NOMO-1 (cell line): ENCODE data around the gene TFF1.
A peak's percentile ranks its signal among the peaks of the same experiment; 100 is the strongest.

Experiments used
- DNase-seq, 2 experiments: peaks; one replicate each; lab custom pipeline; 2025; ENCODE audit not compliant: unreplicated experiment in 2 of 2; lab: John Stamatoyannopoulos, UW

The TFF1 gene

DNA sequence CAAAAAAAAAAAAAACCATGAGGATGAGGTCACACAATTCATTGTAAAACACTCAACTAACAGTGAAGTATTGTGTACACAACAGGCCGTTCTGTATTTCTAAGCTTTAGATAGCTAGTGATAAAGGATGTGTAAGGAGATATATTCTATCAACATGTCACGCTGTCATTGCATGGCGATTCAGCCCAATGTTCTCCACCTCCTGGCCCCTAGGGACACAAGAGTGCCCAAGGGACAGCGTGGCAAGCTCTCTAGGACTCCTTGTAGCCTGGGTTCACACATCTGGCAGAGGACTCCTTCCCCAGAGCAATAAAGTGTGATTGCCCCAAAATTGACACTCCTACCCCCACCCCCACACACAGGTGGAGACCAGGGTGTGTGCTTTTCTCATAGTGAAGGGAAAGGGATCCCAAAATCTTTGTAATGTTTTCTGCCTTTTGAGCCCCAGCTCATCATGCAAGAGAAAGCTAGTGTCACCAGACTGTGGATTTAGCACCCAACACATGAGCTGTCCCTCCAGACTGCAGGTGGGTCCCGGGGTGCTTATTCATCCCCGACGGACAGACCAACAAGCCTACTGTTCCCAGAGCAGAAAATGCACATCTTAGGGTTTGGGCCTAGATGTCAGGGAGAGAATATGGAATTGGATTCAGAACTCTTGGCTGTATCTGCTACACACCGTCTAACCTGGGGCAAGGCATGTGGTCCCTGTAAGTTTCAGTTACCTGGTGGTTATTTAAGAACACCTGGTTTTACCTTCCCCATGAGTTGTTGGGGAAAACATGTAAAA, 18.0 kb upstream of the TFF1 start:
- no peak for DNase-seq

DNA sequence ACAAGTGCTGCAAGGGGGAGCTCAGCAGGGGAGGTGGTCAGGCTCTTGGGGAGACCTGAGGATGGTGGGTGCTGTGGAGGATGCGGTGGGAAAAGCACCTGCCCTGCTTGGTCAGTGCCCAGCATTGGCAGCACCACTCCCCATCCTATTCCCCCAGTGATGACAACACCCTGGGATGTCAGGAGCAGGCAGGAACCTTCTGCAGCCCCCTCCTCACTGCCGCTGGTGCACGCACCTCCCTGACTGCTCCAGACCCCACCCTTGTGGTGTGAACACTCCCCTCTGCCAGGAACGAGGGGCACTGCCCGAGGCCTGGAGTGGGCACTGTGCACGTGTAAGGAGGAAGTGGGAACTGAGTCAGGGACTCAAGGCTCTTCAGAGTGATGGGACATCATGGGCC, 17.0 kb upstream of the TFF1 start:
- no peak for DNase-seq

DNA sequence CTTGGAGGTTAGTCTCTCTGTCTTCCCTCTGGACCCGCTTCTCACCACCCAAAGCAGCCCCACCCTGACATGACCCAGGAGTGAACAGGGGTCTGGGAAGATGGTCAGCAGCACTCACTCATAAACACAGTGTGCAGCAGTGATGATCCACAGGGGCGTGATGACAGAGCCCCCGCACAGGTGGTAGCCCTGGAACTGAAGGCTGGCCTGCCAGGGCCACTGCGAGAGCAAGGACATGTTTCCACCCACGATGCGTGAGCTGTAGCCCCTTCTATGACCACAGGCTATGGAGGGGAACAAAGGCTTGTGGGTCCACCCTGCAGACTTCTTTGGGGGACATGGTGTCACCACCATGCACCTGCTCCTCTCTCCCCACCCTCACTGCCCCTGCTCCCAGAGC, 16.6 kb upstream of the TFF1 start:
- no peak for DNase-seq

DNA sequence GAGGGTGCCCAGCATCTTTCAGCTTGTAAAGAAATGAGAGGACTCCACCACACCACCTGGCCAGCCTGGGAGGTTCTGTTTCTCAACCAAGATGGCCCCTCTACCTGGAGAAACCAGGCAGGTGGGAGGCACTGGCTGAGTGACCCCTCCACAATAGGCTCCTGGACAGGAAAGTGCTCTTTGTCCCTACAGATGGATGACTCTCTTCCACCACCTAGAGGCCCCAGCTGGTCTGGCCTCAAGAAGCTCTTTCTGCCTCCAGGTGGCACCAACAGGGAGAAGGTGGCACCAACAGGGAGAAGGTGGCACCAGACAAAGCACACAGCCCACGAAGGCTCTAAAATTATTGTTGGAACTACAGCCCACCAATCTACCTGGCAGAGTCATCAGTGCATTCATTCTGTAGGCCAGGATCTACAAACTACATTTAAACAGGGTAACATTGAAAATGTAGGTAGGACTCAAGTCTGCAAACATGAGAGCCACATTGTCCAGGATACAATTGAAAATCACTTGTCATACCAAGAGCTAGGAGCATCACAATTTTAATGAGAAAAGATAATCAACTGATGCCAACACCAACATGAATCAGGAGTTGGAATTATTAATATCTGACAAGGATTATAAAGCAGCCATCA, 15.1 kb upstream of the TFF1 start:
- peak; percentile 16 to 22 for DNase-seq

DNA sequence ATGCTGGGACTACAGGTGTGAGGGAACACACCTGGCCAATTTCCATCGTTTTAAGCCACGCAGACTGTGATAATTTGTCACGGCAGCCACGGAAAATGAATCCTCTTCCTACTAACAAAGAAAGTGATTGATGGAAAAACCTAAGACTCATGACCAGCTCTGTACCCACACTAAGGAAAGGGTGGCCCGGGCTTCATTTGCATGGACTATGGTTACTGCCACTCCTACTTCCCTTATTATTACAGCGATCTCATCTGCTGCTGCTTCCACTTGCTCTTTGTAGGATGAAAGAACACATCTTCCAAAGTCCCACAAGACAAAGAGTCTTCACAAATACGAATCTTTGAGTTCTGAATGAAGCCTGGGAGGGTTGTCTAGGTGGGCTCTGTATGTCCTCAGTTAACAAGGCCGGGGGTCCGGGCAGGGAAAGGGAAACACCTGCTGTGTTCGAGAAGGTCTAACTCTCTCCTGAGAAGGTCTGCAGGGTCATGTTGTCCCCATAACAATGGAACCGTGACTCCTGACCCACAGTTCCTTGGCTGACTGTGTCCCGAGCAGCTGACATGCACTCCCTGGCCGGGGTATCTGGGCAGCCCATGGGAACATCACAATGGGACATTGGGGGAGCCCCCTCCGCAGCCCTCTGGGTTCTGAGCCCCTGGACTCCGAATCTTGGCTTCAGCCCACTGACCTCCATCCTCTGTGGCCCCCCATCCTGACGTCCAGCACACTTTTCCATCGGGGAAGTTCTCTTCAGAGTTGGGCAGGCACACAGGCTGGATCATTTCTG, 13.3 kb upstream of the TFF1 start:
- DNase-seq: peak in 1 of 2 experiments; percentile 0

DNA sequence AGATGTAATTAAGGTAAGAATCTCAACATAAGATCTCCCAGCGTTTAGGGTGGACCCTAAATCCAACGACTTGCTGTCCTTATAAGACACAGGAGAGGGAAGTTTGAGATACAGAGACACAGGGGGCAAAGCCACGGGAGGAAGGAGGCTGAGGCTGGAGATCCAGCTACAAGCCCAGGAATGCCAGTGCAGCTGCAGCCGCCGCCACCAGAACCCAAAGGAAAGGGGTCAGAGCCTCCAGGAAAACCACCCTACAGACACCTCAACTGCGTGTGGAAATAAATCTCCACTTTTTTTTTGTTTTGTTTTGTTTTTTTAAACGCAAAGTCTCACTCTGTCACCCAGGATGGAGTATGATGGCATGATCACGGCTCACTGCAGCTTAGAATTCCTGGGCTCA, 12.1 kb upstream of the TFF1 start:
- DNase-seq: no peak

DNA sequence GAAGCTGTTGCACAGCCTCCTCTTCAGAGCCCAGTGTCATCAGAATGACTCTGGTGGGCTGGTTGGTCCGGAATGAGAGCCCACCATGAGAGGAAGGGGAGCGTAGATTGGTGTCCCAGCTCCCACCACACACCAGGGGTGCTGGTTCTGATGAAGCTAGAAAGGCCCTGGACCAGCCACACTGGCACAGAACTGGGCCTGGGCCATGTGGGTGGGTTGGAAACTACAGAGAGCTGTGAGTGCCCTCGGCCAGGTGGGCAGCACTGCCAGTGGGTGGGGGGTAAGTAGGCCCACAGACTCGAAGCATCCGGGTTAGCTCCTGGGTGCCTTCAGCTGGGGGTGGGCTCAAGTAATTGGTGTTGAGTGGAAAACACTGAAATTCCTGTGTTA, 11.6 kb upstream of the TFF1 start:
- DNase-seq: no peak

DNA sequence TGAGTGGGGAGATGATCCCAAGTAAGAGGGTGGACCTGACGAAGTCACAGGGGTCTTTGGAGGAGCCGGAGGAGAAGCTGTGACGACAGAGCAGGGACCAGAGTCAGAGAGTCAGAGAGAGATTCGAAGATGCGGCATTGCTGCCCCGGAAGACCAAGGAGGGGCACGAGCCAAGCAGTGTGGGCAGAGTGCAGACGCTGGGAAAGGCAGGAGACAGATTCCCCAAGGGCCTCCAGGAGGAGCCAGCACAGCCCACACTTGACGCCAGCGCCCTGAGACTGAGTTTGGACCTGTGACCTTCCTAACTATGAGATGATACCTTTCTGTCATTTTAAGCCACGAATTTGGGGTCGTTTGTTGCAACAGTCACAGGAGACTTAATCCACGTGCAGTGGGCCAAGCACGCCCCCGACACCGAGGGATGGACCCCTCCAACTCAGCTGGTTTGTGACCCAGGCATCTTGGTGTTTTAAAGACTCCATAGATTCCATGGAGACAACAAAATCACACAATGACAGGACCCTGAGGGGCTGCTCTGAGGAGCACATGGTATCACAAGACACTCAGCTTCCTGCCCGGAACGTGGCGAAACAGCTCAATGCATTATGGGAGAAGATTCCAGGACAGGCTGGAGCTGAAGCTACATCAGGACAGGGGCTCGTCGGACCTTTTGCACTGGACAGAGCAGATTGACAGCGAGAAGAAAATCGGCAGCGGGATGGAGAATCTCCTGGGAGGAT, 11.0 kb upstream of the TFF1 start:
- DNase-seq: no peak

DNA sequence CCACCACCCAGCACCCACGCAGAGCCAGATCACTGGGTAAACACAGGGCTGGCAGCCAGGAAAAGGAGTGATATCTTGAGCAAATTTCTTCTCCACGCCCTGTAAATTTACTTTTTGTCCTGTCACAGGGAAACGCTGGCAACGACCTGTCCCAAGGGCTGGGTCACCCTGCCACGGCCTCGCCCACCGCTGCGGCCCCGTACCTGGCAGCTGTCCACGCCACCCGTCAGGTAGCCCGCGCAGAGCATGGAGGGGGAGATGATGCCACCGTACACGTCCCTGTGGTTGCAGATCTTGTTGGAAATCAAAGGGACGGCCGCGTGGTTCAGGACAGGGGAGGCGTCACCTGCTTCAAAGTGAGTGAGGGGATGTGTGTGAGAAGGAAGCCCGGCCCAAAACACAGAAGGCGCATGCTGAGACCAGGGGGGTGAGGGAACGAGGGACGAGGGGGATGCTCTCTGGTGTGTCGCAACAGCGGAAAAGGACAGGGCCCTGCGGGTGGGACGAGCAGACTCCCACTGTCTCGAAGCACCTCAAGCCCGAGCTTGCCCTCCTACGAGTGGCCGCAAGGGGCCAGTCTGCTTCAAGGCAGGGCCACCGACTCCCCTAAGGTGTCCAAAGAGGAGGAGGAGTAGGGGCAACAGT, 10.1 kb upstream of the TFF1 start:
- DNase-seq: no peak

DNA sequence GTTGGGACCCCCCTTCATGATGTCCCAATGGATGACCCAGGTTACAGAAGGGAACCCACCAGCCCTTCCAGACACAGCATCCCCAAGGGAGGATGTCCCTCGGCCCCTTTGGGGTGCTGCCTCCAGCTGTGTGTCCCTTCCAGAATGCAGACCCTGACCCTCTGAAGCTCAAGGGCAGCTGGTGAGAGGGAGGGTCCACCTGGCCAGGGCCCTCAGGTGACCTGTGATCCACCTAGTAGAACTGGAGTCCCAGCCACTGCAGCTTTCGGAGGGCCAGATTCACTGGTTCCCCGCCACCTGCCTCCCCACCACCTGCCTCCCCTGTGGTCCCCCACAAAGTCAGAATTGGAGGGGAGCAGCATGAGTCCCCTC, 9.6 kb upstream of the TFF1 start:
- no peak for DNase-seq

DNA sequence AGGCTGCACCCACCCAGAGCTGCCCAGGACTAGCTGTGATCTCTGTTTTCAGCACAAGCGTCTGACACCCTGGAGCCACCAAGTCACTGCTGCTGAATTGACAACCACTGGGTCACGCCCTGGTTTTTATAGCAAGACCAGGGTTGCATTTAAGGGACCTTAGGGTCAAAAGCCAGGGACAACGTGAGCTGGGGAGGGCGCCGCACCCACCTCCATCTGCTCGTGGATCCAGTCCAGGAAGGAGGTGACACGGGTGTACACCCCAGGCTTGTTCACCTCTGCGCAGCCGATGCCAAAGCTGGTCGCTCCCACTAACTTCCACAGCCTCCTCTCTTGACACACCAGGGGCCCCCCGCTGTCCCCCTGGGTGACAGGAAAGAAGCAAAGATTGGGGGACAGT, 9.2 kb upstream of the TFF1 start:
- DNase-seq: no peak

DNA sequence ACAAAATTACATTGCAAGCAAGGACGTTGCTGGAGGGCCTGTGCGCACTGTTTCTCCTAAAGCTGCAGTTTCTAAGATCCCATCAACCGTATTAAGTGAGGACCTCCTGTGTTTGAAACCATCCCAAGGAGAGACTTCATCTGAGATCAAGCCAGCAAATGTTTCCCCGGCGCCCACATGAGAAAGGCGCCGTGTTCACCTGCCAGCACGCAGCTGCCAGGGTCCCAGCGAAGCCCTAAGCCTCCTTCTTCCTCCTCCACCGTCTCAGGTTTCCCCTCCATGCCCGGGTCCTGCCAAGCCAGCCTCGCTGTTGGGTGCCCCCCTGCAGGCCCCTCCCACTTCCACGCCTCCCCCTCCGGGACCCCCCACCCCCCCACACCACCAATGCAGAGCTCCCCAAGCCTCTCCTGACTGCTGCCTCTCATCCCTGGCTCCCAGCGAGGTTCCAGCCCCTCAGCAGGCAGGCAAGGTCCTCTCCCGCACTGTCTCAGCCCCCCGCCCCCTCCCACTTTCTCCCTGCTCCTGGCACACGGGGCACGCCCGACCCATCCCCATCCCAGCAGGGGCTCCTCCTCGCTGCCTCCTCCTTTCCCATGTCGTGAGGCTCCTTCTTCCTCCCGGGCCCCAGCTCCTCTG, 8.6 kb upstream of the TFF1 start:
- DNase-seq: no peak

DNA sequence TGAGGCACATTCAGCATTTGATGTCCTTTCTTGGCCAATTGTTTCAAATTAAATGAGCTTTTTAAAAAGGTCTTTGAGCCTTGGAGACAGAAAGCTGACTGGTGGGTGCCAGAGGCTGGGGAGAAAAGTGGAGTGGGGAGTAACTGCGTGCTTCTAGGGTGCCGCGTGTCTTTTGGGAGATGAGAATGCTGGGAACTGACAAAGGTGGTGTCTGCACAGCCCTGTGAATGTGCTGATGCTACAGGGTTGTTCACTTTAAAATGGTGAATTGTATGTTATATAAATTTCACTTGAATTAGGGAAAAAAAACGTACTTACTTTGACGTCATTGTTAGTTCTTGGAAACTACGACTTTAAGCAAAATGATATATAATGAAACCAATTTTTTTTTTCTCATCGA, 8.1 kb upstream of the TFF1 start:
- DNase-seq: no peak

DNA sequence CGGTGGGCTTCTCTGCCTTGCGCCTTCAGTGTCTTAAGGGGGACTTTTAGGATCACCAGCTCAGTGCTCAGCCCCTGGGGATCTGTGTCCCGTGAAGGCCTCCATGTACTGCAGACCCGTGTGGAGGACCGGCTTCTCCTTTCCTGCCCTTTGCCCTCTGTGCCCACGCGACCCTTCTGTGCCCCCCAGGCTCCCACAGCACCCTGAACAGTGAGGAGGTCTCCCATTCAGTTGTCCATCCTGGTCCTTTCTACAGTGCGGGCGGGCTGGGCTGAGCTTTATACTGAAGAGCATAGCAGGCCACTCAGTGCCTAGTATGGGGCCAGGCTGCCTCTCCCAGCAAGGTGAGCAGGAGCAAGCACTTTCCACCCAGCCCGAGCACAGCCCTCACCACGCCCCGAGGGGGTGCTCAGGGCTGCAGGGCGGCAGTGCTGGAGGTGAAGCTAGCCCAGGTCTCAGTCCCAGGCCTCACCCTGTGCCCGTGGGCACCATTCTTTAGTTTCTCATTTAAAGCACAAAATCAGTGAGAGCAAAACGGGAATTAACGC, 7.6 kb upstream of the TFF1 start:
- DNase-seq: no peak

DNA sequence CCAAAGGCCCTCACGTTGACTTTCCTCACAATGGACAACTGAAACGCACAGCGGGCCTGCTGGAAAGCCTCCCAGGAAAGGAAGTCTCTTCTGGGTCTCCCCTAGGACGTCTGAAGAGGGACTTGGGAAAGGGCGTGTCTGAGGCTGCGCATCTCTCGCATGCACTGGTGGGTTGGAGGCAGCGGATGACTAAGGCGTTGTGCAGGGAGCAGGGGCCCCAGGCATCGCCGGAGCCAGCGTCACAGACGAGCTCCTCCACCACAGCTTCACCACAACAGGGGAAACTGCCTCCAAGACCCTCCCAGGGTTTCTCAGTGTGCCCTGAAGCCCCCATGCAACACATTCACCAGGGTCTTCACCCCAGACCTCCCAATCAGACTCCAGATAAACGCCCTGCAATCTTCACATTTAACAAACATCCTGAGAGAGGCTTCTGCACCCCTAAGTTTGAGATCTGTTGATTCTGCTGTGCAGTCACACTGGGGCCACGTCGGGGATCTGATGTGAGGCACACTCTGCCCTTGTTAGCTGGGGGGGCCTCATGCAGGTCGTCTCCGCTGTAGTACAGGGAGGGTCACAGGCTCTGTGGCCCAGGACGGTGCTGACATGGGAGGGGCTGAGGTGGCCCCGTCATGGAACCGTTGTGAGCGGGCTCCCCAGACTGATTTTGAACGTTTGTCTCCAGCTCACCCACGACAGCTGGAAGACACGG, 7.0 kb upstream of the TFF1 start:
- no peak for DNase-seq

DNA sequence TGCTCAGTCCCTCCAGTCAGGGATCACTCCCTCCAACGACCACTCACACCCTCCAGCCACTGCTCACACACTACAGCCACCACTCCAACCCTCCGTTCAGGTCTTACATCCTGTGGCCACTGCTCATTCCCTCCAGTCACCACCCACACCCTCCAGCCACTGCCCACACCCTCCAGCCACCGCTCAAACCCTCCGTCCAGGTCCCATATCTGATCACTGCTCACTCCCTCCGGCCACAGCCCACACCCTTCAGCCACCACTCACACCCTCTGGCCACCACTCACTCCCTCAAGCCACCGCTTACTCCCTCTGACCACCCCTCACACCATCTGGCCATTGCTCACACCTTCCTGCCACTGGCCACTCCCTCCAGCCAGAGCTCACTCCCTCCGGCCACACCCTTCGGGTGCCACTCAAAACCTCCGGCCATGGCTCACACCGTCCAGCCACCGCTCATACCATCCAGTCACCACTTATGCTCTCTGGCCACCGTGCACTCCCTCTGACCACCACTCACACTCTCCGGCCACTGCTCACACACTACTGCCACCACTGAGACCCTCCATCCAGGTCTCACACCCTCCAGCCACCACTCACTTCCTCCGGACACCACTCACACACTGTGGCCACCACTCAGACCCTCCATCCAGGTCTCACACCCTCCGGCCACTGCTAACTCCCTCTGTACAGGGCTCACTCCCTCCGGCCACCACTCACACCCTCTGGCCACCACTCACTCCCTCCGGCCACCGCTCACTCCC, 4.7 kb upstream of the TFF1 start:
- DNase-seq: no peak

DNA sequence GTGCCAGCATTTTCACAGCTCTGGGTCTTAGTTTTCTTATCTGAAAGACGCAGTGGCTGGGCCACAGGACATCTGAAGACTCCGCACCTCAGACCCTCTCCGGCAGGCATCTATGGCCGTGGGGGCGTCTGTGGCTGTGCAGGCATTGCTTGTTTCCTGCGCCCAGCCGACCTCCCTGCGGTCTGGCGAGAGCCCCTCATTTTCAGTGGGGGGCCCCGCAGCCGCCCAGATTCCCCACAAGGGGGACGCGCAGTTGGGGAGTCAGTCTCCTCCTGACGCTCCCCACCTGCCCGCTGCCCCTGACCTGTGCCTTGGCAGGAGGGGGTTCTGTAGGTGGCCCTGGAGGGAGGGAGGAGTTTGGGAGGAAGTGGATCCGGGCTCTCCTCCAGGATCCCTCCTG, 3.5 kb upstream of the TFF1 start:
- DNase-seq: no peak

DNA sequence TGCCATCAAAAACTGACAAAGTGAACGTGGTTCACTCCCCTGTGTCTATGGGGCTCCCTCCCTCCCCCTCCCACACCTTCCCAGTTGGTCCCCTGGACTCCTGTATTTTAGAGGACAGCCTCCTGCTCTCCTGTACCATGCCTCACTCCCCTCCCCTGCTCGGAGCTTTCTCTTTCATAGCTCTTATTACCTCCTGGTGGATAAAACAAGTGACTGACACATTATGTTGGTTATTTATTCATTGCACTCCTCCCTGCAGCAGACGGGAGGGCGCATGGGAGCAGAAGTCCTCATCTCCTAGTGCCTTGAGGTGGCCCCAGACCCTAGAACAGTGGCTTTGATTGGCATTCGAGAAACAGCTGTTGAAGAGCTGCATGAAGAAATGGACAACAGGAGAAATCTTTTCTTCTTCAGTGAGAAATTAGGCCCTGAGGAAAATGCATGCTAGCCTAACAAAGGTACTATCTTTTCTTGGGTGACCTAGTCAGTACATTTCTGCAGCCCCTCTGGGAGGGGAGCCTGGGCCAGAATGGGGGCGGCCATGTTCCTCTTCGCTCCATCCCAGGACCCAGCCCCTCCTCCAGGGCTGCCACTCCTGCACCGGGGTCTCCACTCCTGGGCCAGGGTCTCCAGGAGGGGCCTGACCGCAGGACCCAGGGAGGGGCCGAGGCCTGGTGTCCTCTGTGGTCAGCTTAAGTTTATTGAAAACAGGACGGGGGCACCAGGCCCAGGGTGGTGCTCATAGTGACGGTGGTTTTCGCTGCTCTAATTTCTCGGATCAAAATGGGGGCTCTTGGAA, 1.2 kb upstream of the TFF1 start:
- DNase-seq: no peak
